GM12801 (cell line): Measurements from ENCODE around the gene IL1RL2.

Source experiments
- TF ChIP-seq, protein P1 (sequence below): IDR thresholded peaks from one replicate; pipeline ENCODE4 v1.5.1; 2011; ENCODE audit warnings: control low read depth; ENCODE audit not compliant: insufficient read length; ENCODE audit errors: extremely low read depth

Gene IL1RL2

DNA sequence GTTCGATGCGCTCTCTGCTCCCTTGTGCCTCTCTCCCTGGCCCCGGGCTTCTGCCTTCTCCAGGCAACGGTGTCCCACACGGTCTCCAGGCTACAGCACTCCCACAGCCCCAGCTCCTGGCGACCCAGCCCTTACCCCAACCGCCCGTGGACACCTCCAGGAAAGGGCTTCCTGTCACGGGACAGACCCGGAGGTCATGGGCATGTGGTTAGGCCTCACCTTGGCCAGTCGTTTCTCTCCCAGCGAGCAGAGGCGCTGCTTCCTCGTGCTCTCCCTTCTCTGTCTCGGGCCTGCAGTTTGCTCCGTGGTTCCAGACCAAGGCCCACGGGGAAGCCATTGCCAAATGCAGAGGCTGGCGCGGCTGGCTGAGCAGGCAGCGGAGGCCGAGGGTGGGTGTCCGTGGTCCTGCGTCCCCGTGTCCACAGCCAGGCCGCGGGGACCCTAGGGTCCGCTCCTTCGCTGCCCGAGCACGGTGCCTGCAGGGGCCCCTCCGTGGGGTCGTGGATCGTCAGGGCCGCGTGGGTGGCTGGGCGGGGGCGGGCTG, 63.5 kb downstream of the IL1RL2 start:
- TF ChIP-seq, protein P1, sequence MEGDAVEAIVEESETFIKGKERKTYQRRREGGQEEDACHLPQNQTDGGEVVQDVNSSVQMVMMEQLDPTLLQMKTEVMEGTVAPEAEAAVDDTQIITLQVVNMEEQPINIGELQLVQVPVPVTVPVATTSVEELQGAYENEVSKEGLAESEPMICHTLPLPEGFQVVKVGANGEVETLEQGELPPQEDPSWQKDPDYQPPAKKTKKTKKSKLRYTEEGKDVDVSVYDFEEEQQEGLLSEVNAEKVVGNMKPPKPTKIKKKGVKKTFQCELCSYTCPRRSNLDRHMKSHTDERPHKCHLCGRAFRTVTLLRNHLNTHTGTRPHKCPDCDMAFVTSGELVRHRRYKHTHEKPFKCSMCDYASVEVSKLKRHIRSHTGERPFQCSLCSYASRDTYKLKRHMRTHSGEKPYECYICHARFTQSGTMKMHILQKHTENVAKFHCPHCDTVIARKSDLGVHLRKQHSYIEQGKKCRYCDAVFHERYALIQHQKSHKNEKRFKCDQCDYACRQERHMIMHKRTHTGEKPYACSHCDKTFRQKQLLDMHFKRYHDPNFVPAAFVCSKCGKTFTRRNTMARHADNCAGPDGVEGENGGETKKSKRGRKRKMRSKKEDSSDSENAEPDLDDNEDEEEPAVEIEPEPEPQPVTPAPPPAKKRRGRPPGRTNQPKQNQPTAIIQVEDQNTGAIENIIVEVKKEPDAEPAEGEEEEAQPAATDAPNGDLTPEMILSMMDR = no peak

DNA sequence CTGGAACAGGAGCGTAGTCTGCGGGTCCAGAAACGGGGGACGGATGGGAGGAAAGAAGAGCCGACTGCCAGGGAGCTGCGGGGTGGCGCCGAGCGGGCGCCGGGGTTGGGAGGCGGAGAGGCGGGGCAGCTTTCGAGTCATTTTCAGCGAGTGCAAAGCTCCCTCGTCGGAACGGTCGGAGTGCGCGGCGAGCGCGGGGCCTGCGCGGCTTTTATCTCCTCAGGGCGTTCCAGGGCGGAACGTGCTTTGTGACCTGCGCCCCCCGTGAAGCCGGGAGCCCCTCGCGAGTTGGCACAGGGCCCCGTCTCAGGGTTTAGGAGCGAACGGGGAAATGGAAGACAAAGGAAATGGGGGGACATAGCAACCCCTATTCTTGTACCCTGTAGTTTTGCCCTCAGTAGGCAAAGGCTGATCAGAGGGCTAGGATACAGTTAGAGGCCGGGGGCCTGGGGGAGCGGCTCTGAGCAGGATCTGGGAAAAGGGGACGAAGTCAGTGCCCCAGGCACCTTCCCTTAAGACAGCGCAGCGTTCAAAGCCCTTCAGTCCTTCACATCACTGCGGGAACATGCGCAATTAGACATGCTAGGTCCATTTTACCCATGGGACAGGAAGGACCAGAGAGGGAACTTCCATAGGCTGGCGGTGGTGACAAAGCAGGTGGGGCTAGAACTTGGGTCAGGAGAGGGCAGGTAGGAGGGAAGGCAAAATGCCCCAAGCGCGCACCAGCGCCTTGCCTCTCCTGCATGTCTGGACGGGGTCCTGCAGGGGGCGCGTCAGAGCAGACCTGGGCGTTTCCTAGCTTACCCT, 64.4 kb downstream of the IL1RL2 start:
- TF ChIP-seq, protein P1 = no peak

DNA sequence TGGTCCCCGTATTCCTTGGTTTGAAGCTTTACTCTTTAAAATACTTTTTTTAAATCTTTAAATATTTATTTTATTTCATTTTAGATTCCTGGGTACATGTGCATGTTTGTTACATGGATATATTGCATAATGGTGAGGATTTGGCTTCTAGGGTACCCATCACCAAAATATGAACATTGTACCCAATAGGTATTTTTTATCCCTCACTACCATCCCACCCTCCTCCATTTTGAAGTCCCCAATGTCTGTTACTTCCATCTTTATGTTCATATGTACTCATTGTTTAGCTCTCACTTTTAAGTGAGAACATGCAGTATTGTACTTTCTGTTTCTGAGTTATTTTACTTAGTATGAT, 65.0 kb downstream of the IL1RL2 start:
- TF ChIP-seq, protein P1 = no peak

DNA sequence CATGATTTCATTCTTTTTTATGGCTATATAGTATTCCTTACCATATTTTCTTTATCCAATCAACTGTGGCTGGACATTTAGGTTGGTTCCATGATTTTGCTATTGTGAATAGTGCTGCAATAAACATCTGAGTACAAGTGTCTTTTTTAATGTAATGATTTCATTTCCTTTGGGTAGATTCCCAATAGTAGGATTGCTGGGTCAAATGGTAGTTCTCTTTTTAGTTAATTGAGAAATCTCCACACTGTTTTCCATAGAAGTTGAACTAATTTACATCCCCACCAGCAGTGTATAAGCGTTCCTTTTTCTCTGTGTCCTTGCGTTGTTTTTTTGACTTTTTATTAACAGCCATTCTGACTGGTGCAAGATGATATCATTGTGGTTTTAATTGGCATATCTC, 65.4 kb downstream of the IL1RL2 start:
- TF ChIP-seq, protein P1 = no peak

DNA sequence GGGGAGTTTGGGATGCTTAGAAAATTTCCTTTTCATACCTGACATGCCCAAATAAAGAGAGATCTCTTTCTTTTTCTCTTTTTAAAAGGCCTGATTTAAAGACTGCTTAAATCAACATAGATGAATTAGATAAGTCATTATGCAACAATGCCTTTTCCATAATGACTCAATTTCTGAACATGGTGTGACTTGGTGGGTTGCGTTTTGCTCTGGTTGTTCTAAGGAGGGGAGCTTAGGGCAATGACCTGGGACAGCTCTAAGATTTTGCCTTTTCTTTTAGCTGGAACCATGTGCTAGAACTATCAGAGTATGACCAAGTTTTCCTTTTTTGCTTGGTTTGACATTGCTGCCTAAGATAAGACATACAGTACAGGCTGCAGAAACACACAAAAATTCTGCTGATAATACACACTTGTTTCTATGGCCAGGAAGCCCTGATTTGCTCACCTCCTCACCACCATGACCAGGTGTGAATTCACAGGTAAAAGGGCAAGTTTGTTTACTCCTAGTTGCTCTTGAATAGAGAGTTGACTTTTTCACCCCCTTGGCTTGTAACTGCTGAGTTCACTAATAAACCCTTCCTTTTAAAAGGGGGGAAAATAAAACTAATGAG, 66.4 kb downstream of the IL1RL2 start:
- TF ChIP-seq, protein P1 = no peak

DNA sequence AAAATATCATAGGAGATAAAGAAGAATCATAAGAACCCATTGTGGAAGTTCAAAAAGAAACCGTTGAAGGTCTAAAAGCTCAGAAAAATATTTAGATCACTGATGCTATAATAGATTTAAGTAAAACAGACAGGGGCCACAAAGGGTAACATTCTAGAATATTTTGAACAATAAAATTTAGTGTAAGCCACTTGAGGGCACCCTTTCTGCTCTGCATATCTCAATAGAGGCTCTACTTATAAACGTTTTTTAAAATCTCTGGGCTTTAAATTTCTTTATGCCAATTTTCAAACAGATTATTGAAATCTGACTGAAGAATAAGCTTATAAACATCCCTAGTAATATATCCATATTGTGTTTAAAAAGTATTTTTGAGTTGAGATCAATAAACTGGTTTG, 66.9 kb downstream of the IL1RL2 start:
- TF ChIP-seq, protein P1 = no peak

DNA sequence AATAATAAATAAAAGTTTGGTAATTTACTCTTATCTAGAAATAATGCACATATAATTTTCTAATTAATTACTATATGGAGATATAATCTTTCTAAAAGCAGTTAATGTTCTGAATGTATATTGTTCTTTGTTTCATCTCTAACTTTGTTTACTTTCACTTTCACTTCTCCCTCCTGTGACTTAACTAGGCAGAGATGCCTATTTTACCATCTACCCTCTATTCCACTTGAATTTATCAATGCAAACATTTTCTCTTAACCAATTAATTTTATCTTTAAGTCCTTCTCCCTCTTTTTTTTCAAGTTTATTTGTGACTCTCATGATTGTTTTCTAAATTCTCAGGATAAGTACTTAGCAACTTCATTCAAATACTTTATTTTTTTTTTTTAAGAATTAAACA, 69.5 kb downstream of the IL1RL2 start:
- TF ChIP-seq, protein P1 = no peak
